Right atrium auricular region (tissue), 2 donors: ENCODE measurements around the gene PRKCE. TPM values are rescaled to one million over a fixed set of nuclear protein-coding genes. Genes with fewer than 3 reads are reported as not detected.
A peak's percentile ranks its signal among the peaks of the same experiment; 100 is the strongest.

ENCODE experiments used
- DNase-seq: peaks from one replicate; pipeline ENCODE4 v3.0.0-alpha.2; 2019; ENCODE audit warnings: low spot score
- H3K27ac ChIP-seq, 2 donors: fragments of 200-600 bp; sonication (generic); 1 replicate in 1 of 2; 2 replicates in 1 of 2; pipeline ENCODE4 v1.5.1; 2016 to 2019
- H3K27me3 ChIP-seq, 2 donors: fragments of 200-600 bp; sonication (generic); one replicate each; pipeline versions ENCODE4 v1.5.1 to v1.6.0; 2017 to 2019
- H3K36me3 ChIP-seq: fragments of 200-600 bp; sonication (generic); one replicate; pipeline ENCODE4 v1.5.1; 2016
- H3K4me1 ChIP-seq, 2 donors: fragments of 200-600 bp; sonication (generic); one replicate each; pipeline versions ENCODE4 v1.5.1 to v1.6.0; 2017 to 2019
- H3K4me3 ChIP-seq, 2 donors: fragments of 200-600 bp; sonication (generic); 1 replicate in 1 of 2; 2 replicates in 1 of 2; pipeline ENCODE4 v1.5.1; 2017 to 2019; ENCODE audit warnings: mild to moderate bottlenecking in 1 of 2, moderate library complexity in 1 of 2
- H3K9me3 ChIP-seq, 2 donors: fragments of 200-600 bp; sonication (generic); one replicate each; pipeline ENCODE4 v1.5.1; 2019
- total RNA-seq, 2 donors: library from RNA; depleted of rRNA; stranded (reverse); fragments of >200 nt; gene quantifications; one replicate each; pipeline ENCODE4 v1.1.0, GENCODE V29; 2016
- TF ChIP-seq, protein P1 (sequence below), 2 donors: fragments of 200-600 bp; sonication (generic); IDR thresholded peaks; one replicate each; pipeline ENCODE4 v1.5.1; 2019; ENCODE audit warnings: antibody characterized with exemption in 2 of 2

The PRKCE gene
- total RNA-seq, 2 donors from 2014 or later = 7.2 to 11.8 TPM

DNA sequence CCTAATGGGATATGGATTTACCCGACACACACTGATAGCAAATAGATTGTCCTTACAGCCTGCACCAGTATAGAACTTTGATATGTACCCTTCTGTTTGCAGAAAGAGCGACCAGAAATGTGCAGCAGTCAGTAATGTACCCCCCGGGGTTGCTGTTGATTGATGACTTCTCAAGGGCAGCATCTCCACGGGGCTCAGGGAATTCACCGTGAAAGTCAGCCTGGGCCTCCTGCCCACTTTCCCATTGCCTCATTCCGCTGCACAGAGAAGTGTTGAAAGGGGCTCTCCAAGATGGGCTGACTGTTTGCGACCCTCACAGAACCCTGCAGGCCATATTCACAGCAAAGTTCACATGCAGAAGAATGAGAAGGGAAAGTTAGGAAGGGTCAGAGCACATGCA is 241.3 kb downstream of the PRKCE start:
- no peak overlapping the region for H3K27ac ChIP-seq
- H3K9me3 ChIP-seq = no peaks in the 10 kb centered on the region
- no peak for DNase-seq

DNA sequence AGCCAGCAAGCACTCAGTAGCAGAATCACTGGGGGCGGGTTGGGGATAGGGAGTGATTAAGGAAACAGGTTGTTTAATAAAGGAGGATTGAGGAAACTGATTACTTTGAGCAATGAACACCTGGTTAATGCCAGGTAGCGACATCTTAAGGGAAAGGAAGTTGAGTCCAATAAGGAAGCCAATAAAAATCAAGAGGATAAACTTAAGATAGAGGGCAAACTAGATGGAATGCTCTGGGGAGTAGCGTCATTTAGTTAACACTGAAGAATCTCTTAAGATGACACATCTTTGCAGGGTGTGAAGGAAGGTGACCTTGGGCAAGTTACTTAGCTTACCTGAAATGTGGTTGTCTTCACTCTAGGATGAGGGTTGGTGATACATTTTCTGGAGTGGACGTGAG is 242.7 kb downstream of the PRKCE start:
- peaks cover 0 to 65% of the 10 kb centered on the region in 2 donors for H3K4me1 ChIP-seq
- H3K27me3 ChIP-seq = no peaks in the 10 kb centered on the region
- H3K4me3 ChIP-seq = no peak overlapping the region
- no peak overlapping the region for H3K27ac ChIP-seq
- TF ChIP-seq, protein P1, sequence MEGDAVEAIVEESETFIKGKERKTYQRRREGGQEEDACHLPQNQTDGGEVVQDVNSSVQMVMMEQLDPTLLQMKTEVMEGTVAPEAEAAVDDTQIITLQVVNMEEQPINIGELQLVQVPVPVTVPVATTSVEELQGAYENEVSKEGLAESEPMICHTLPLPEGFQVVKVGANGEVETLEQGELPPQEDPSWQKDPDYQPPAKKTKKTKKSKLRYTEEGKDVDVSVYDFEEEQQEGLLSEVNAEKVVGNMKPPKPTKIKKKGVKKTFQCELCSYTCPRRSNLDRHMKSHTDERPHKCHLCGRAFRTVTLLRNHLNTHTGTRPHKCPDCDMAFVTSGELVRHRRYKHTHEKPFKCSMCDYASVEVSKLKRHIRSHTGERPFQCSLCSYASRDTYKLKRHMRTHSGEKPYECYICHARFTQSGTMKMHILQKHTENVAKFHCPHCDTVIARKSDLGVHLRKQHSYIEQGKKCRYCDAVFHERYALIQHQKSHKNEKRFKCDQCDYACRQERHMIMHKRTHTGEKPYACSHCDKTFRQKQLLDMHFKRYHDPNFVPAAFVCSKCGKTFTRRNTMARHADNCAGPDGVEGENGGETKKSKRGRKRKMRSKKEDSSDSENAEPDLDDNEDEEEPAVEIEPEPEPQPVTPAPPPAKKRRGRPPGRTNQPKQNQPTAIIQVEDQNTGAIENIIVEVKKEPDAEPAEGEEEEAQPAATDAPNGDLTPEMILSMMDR (IDR thresholded peaks at IDR 0.05) = no peak
- H3K9me3 ChIP-seq = no peaks in the 10 kb centered on the region
- DNase-seq = no peak
- H3K36me3 ChIP-seq = no peaks in the 10 kb centered on the region

More for the DNA sequence above, 241.3 kb downstream of the PRKCE start:
- Histone ChIP-seq H3K4me3 (no peak overlapping the region), H3K36me3 (no peaks in the 10 kb centered on the region), H3K4me1 (peaks cover 0 to 66% of the 10 kb centered on the region in 2 donors), H3K27me3 (no peaks in the 10 kb centered on the region)
- TF ChIP-seq, protein P1 (IDR thresholded peaks at IDR 0.05) = no peak

DNA sequence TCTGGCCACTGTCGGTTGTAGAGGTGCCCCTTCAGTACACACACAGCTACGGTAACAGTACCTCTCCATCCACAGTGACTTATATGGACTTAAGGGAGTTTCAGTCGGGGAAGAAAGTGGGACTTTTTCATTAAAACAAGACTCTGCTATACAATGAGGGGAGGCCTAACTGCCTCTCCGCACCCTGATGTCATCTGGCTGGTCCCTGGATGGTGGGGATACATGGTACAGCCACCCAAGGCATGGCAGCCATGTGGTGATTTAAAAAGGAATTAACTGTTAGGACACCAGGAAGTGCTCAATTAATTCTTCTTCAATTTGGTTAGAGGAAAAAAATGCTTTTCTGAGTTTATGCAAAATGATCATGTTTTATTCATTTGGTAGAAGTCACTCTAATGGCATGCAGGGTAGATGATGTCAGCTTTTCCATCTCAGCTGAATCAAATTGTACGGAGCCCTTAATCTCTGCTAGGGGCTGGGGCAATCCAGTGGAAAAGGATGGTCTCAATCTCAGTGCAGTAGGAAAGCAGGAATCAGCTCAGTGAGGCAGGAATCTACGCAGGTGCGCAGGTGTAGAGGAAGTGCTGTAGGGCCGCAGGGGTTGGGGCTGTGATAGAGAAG is 243.9 kb downstream of the PRKCE start:
- Histone ChIP-seq H3K27ac (no peak overlapping the region), H3K4me1 (peaks cover 0 to 54% of the 10 kb centered on the region in 2 donors)

DNA sequence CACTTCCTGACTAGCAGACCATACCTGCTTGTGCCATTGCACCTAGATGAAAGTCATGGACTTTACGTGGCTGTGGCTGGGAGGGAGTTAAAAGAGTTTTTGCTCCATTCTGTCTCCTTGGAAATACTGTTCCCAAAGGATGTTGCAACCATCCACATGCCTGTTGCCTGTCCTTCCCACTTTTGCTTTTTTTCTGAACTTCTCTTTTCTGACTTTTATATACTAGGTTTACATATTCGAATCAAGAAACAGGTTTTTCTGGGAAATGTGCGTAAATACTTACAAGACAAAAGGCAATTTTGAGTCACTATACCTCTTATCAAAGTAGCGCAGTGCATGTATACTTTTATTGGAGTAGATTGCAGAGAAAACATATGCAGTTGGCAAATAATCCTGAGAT is 244.8 kb downstream of the PRKCE start:
- Histone ChIP-seq H3K27ac (no peak overlapping the region), H3K36me3 (no peaks in the 10 kb centered on the region), H3K4me1 (peaks cover 0 to 49% of the 10 kb centered on the region in 2 donors), H3K27me3 (no peaks in the 10 kb centered on the region), H3K9me3 (no peaks in the 10 kb centered on the region), H3K4me3 (no peak overlapping the region)
- TF ChIP-seq, protein P1 (IDR thresholded peaks at IDR 0.05) = no peak
- no peak for DNase-seq

More for the DNA sequence above, 243.9 kb downstream of the PRKCE start:
- H3K27me3 ChIP-seq = no peaks in the 10 kb centered on the region
- DNase-seq = no peak
- H3K4me3 ChIP-seq = no peak overlapping the region
- TF ChIP-seq, protein P1 (IDR thresholded peaks at IDR 0.05) = no peak
- H3K9me3 ChIP-seq = no peaks in the 10 kb centered on the region
- H3K36me3 ChIP-seq = no peaks in the 10 kb centered on the region

DNA sequence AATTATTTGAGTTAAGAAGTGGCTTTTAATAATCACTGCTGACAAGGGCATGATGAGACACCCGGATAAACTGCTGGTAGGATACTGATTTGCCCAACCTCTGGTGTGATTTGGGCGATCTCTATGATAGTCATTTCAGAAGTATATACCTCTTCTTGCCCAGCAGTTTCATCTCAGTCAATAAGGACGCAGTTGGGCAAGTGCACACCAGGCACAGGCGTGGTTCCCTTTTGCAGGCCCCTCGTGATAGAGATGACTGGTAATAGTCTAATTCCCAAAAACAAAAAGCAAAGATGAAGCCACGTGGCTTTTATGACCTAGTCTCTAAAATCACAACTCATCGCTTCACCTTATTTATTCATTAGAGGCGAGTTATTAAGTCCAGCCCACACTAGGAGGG is 246.4 kb downstream of the PRKCE start:
- TF ChIP-seq, protein P1 (IDR thresholded peaks at IDR 0.05) = no peak
- Histone ChIP-seq H3K4me1 (peaks cover 0 to 36% of the 10 kb centered on the region in 2 donors), H3K27ac (no peak overlapping the region), H3K27me3 (no peaks in the 10 kb centered on the region), H3K9me3 (no peaks in the 10 kb centered on the region), H3K36me3 (no peaks in the 10 kb centered on the region), H3K4me3 (no peak overlapping the region)
- no peak for DNase-seq

DNA sequence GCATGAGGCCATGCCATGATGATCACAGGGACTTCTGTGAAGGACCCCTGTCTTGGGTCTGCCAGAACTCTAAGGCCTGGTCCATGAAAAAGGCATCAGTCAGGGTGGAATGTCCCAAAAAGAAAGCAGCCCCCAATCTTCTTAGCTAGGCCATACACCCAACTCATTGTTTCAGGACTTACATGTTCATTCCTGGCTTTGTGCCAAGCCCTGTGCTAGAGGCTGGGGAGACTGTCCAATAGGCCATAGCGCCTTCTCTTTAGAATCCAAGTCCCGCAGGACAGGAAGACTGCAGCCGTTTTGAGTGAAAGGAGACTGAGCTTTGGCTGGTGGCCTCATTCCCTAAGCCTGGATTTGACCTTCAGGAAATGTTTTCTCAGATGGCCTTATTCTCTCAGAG is 247.3 kb downstream of the PRKCE start:
- peaks cover 0 to 32% of the 10 kb centered on the region in 2 donors for H3K4me1 ChIP-seq
- DNase-seq = no peak

More for the DNA sequence above, 247.3 kb downstream of the PRKCE start:
- Histone ChIP-seq H3K27me3 (no peaks in the 10 kb centered on the region), H3K4me3 (no peak overlapping the region), H3K36me3 (no peaks in the 10 kb centered on the region), H3K27ac (peak overlapping the region in 1 of 2 donors; percentile 2), H3K9me3 (no peaks in the 10 kb centered on the region)
- TF ChIP-seq, protein P1 (IDR thresholded peaks at IDR 0.05) = no peak
